Panc1 (cell line): ENCODE results near the gene ABCB8.

ENCODE experiments used
- POLR2AphosphoS5 ChIP-seq: IDR thresholded peaks from 2 replicates; pipeline ENCODE4 v1.6.1; 2012; ENCODE audit warnings: mild to moderate bottlenecking, low read depth, low read length, moderate library complexity
- TCF7L2 ChIP-seq: IDR thresholded peaks from 2 replicates; pipeline ENCODE4 v1.6.1; 2011; ENCODE audit warnings: mild to moderate bottlenecking, low read depth, low read length, inconsistent platforms
- TF ChIP-seq, protein P1 (sequence below): fragments of 450-650 bp; IDR thresholded peaks from 2 replicates; pipeline ENCODE4 v1.5.1; 2017; ENCODE audit warnings: mild to moderate bottlenecking

- TF ChIP-seq, protein P1, sequence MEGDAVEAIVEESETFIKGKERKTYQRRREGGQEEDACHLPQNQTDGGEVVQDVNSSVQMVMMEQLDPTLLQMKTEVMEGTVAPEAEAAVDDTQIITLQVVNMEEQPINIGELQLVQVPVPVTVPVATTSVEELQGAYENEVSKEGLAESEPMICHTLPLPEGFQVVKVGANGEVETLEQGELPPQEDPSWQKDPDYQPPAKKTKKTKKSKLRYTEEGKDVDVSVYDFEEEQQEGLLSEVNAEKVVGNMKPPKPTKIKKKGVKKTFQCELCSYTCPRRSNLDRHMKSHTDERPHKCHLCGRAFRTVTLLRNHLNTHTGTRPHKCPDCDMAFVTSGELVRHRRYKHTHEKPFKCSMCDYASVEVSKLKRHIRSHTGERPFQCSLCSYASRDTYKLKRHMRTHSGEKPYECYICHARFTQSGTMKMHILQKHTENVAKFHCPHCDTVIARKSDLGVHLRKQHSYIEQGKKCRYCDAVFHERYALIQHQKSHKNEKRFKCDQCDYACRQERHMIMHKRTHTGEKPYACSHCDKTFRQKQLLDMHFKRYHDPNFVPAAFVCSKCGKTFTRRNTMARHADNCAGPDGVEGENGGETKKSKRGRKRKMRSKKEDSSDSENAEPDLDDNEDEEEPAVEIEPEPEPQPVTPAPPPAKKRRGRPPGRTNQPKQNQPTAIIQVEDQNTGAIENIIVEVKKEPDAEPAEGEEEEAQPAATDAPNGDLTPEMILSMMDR, result no peak
- no peak for TF ChIP-seq TCF7L2
- no peak for TF ChIP-seq POLR2AphosphoS5
Observed at GRCh38 chr7:150992833-150993302, 35.4 kb upstream of the ABCB8 start.
